Heart right ventricle (tissue), 16 donors: ENCODE measurements around the gene GPR50. TPM values are rescaled to one million over a fixed set of nuclear protein-coding genes. Genes with fewer than 3 reads are reported as not detected.

Experiments
- ATAC-seq, 8 donors: fragments of 200-7000 bp; cut with Tn5 transposase; one replicate each; pipeline ENCODE4 v1.9.1; 2020; ENCODE audit warnings: mild to moderate bottlenecking in 8 of 8, moderate library complexity in 8 of 8, moderate number of reproducible peaks in 1 of 8
- DNase-seq, 2 donors: peaks; one replicate each; pipeline ENCODE4 v3.0.0-alpha.2; 2020
- H3K27ac ChIP-seq, 10 donors: fragments of 200-600 bp; sonication (generic) in 2 of 10; one replicate each; pipeline versions ENCODE4 v1.5.0 to v1.8.0; 2020 to 2022; ENCODE audit warnings: mild to moderate bottlenecking in 3 of 10
- H3K27me3 ChIP-seq, 7 donors: fragments of 200-600 bp; one replicate each; pipeline ENCODE4 v1.8.0; 2021 to 2022; ENCODE audit warnings: mild to moderate bottlenecking in 2 of 7
- H3K36me3 ChIP-seq, 9 donors: fragments of 200-600 bp; sonication (generic) in 1 of 9; one replicate each; pipeline versions ENCODE4 v1.5.0 to v1.8.0; 2020 to 2022; ENCODE audit warnings: mild to moderate bottlenecking in 2 of 9
- H3K4me1 ChIP-seq, 9 donors: fragments of 200-600 bp; sonication (generic) in 1 of 9; one replicate each; pipeline versions ENCODE4 v1.5.0 to v1.8.0; 2020 to 2022; ENCODE audit warnings: mild to moderate bottlenecking in 4 of 9
- H3K4me3 ChIP-seq, 10 donors: fragments of 200-600 bp; sonication (generic) in 2 of 10; one replicate each; pipeline versions ENCODE4 v1.5.0 to v1.8.0; 2020 to 2022; ENCODE audit warnings: mild to moderate bottlenecking in 7 of 10, moderate library complexity in 2 of 10
- H3K9me3 ChIP-seq, 11 donors: fragments of 200-600 bp in 10 of 11; sonication (generic) in 2 of 11; one replicate each; pipeline versions ENCODE4 v1.5.0 to v1.8.0; 2013 to 2022; ENCODE audit warnings: mild to moderate bottlenecking in 2 of 11, control low read depth in 1 of 11, moderate library complexity in 1 of 11
- CTCF ChIP-seq, 9 donors: fragments of 200-600 bp; sonication (generic) in 2 of 9; IDR thresholded peaks; one replicate each; pipeline versions ENCODE4 v1.5.0 to v1.8.0; 2021 to 2022; ENCODE audit warnings: antibody characterized with exemption in 9 of 9, mild to moderate bottlenecking in 5 of 9, moderate library complexity in 1 of 9
- WGBS, 2 donors: extraction: QIAGEN DNeasy Blood & Tissue Kit; methylation state at CpG; one replicate each; pipeline ENCODE4 v1.1.7; 2013; ENCODE audit warnings: inconsistent platforms in 1 of 2; 5-methylcytosine and 5-hydroxymethylcytosine counted together
- intact Hi-C, 10 donors: fragments of 100-400 bp; cut with DNase I; formaldehyde crosslinking; loops; one replicate each; pipeline versions ENCODE4 v1.11.1 to v1.14.2; 2022
- polyA plus RNA-seq, 2 donors: library from polyadenylated mRNA; stranded (reverse); fragments of 200-250 nt; gene quantifications; one replicate each; pipeline ENCODE4 v1.2.3, GENCODE V29; 2013
- total RNA-seq, 10 donors: library from RNA; stranded (reverse); fragmentation: NEBNext Ultra II Directional in 3 of 10; extraction: Animal tissue kit (Norgen Biotek cat#: 25700) in 3 of 10; gene quantifications; one replicate each; pipeline versions ENCODE4 v1.2.1 to v1.2.4, GENCODE V29; 2021 to 2023
- donor health status: Arrhythmogenic right ventricular cardiomyopathy.
- donor health status: ischemic (EF 13 %, LVEDD 7.1; RV severe dilation, severe dysfunction).
- donor health status: healthy with polysubstance abuse.
- donor health status: DM: no; HTN: yes; CAD: no.
- donor health status: DM: no; HTN: no; CAD: no.
- donor health status: ischemic (EF 25% LVEDD 6.9; RV normal size, moderate dysfunction).
- donor health status: ischemic (EF 25% LVEDD 5.7; RV mildly dilated, moderate dysfunction).
- donor health status: healthy.
- donor health status: DM: yes; HTN: yes; CAD: no.
- donor health status: Ischemic cardiomyopathy.
- donor health status: ischemic (EF 35%, LVEDD 5.7; RV mildly dilated, moderate dysfunction).
- donor health status: nonischemic (EF 11% LVEDD 7.7; RV severe dilation, severe dysfunction).
- donor health status: DM: yes; HTN: yes; CAD: no.
- donor health status: PGD.
- donor health status: ischemic (EF 29% LVEDD 5.4; RV normal size, mild dysfunction).
- donor health status: nonischemic (EF 23%, LVEDD 6.1; RV moderate dilation, normal function).

The GPR50 gene
- total and polyA plus RNA-seq, 12 donors, result not detected

GRCh38 chrX:151183233-151183753 is 6.9 kb downstream of the GPR50 start:
- Histone ChIP-seq H3K27ac (no peak overlapping the region), H3K9me3 (no peaks in the 10 kb centered on the region), H3K36me3 (no peaks in the 10 kb centered on the region), H3K4me1 (no peaks in the 10 kb centered on the region), H3K4me3 (no peak overlapping the region), H3K27me3 (peaks cover 0 to 74% (median 13%) of the 10 kb centered on the region in 7 donors)
- WGBS, 2 donors, result 35 to 49% methylated on average over 6 of the region's 6 CpGs
- DNase-seq (no peak), ATAC-seq (no peak)
- TF ChIP-seq CTCF (IDR thresholded peaks at IDR 0.05), result no peak
- intact Hi-C loops, result no loop called here

GRCh38 chrX:151183912-151184565 is 7.7 kb downstream of the GPR50 start:
- ATAC-seq (no peak), DNase-seq (no peak)
- peaks cover 0 to 71% (median 7%) of the 10 kb centered on the region in 7 donors for H3K27me3 ChIP-seq
- no peaks in the 10 kb centered on the region for H3K4me1 ChIP-seq
- no peak for TF ChIP-seq CTCF (IDR thresholded peaks at IDR 0.05)
- no peak overlapping the region for H3K27ac ChIP-seq
- intact Hi-C loops, result no loop called here
- H3K4me3 ChIP-seq, result no peak overlapping the region
- H3K36me3 ChIP-seq, result no peaks in the 10 kb centered on the region
- no peaks in the 10 kb centered on the region for H3K9me3 ChIP-seq
- 1 to 8% methylated on average over 13 to 14 of the region's 14 CpGs for WGBS, 2 donors

GRCh38 chrX:151184705-151185104 is 8.3 kb downstream of the GPR50 start:
- no peaks in the 10 kb centered on the region for H3K36me3 ChIP-seq
- 63 to 75% methylated on average over 2 of the region's 2 CpGs for WGBS, 2 donors

GRCh38 chrX:151206871-151207270 is 30.5 kb downstream of the GPR50 start:
- DNase-seq, result no peak

More at GRCh38 chrX:151184705-151185104, 8.3 kb downstream of the GPR50 start:
- DNase-seq (no peak), ATAC-seq (no peak)
- no peaks in the 10 kb centered on the region for H3K9me3 ChIP-seq
- H3K4me1 ChIP-seq, result no peaks in the 10 kb centered on the region
- H3K27me3 ChIP-seq, result peaks cover 0 to 65% (median 7%) of the 10 kb centered on the region in 7 donors
- TF ChIP-seq CTCF (IDR thresholded peaks at IDR 0.05), result no peak
- no peak overlapping the region for H3K4me3 ChIP-seq
- intact Hi-C loops, result no loop called here
- H3K27ac ChIP-seq, result no peak overlapping the region

More at GRCh38 chrX:151206871-151207270, 30.5 kb downstream of the GPR50 start:
- no peak for TF ChIP-seq CTCF (IDR thresholded peaks at IDR 0.05)
- intact Hi-C loops, result no loop called here
- Histone ChIP-seq H3K27ac (no peak overlapping the region), H3K36me3 (no peaks in the 10 kb centered on the region), H3K4me3 (no peak overlapping the region), H3K27me3 (peaks cover 0 to 11% (median 0%) of the 10 kb centered on the region in 7 donors), H3K4me1 (no peaks in the 10 kb centered on the region), H3K9me3 (peaks cover 0 to 6% (median 0%) of the 10 kb centered on the region in 11 donors)
- ATAC-seq, result no peak
- 46 to 74% methylated on average over 2 of the region's 2 CpGs for WGBS, 2 donors
